HG02973 (cell line): ENCODE data around the gene TKTL1.

Experiments used
- ATAC-seq: cut with Tn5 transposase; IDR thresholded peaks from one replicate; pipeline ENCODE4 v1.9.1; 2021; ENCODE audit warnings: moderate library complexity; ENCODE audit not compliant: unreplicated experiment

TKTL1 gene

DNA sequence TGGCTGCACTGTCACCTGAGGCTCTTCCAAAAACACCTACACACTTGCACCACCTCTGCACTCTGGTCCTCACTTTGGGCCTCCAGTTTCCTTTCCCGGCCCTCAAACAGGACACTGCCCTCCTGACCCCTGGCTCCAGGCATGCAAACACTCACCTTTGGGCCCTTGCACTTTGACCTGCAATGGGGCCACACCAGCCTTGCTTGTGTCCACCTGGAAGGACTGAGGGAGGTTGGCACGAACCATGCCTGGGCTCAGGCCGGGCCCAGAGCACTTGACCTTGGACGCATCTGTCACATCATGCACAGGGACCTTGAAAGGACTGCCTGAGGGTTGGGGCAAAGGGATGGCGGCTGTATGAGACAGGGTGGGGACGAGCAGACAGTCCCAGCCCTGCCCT is 63.2 kb downstream of the TKTL1 start:
- no peak for ATAC-seq

DNA sequence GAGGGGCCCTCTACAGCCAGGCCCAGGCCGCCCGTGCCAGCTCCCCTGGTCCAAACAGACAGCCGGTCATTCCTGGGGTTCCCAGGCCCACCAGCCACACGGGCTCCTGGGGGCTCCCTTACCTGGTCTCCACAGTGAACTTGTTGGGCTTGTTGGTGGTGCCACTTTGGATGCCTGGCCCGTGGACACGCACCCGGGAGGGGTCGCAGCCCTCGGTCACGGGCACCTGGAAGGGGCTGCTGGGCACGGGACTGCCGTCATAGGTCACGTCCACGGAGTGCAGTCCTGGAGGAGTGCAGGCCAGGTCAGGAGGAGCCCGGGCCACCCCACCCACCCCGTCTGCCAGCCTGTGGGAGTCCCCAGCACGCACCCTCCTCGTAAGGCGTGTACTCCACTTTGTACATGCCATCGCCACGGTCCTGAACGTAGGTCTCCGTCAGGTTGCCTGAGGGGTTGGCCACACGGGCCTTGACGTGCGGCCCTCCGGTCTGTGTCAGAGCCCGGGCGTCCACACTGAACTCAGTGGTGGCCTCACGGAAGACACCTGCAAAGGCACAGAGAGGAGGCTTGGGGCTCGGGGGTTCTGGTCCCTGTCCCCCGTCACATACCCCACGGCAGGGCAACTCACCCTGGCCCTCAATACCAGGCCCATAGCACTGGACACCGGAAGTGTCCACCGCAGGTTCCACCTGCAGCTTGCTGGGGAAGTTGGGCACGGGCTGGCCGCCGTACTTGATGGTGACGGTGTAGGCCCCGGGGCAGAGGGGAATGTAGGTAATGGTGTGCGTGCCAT is 64.0 kb downstream of the TKTL1 start:
- ATAC-seq = no peak

DNA sequence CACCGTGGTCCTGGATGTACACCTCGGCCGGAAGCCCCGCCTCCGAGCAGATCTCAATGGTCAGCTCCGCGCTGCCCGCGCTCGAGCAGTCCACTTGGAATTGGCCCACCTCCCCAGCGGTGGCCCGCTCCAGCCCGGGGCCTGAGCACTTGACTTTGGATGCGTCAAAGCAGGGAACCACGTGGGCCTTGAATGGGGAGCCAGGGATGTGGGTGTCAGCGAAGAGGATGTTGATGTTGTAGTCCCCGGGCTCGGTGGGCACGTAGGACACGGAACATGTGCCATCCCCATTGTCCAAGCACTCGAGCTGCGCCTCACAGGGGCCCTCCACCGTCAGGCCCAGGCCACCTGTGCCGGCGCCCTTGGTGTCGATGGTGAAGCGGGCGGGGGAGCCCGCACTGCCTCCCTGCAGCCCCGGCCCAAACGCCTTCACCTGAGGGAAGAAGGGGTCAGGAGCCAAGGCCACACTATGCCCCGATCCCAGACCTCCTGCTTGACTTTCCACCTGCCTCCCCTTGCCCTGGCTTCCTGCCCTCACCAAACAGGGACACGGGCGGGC is 64.6 kb downstream of the TKTL1 start:
- no peak for ATAC-seq

GRCh38 chrX:154362085-154362742 is 66.6 kb downstream of the TKTL1 start:
- ATAC-seq = no peak

GRCh38 chrX:154363706-154364439 is 68.3 kb downstream of the TKTL1 start:
- no peak for ATAC-seq

GRCh38 chrX:154365052-154365600 is 69.5 kb downstream of the TKTL1 start:
- ATAC-seq = no peak

- no peak for ATAC-seq
These were observed 70.5 kb downstream of the TKTL1 start for GRCh38 chrX:154365997-154366665.

- no peak for ATAC-seq
These were observed 71.1 kb downstream of the TKTL1 start for GRCh38 chrX:154366666-154367055.

DNA sequence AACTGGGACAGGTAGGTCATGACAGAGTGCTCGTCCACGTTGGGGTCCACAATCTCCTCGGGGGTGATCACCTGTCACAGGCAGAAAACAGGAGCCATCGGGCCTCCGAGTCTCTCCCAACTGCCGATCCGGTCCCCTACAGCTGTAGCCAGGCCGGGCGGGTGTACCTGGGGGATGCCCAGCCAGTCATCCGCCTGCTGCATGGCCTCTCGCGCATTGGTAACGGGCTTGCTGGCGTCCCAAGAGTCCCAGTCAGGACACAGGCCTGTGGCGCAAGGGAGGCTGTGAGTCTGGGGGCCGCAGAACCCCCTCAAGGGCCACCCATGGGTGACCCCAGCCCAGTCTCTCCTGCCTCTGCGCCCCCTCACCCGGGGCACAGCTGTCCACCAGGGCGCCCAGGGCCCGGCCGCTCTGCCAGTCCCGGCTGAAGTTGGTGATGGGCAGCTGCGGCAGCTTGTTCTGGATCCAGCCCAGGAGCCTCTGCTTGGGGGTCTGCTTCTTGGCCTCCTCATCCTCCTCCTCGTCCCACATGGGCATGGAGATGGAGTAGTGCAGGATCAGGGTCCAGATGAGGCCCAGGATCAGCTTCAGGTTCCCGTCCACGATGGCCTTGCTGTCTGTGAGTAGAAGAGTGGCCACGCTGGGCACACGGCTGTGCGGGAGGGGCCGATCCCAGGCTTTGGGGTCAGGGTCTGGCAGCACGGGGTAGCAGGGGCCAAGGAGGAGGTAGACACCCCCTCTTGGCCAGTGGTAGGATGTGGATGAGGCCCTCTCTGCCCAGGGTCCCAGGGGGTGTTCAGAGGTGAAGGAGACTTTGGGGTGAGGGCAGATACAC is 72.1 kb downstream of the TKTL1 start:
- ATAC-seq = no peak

DNA sequence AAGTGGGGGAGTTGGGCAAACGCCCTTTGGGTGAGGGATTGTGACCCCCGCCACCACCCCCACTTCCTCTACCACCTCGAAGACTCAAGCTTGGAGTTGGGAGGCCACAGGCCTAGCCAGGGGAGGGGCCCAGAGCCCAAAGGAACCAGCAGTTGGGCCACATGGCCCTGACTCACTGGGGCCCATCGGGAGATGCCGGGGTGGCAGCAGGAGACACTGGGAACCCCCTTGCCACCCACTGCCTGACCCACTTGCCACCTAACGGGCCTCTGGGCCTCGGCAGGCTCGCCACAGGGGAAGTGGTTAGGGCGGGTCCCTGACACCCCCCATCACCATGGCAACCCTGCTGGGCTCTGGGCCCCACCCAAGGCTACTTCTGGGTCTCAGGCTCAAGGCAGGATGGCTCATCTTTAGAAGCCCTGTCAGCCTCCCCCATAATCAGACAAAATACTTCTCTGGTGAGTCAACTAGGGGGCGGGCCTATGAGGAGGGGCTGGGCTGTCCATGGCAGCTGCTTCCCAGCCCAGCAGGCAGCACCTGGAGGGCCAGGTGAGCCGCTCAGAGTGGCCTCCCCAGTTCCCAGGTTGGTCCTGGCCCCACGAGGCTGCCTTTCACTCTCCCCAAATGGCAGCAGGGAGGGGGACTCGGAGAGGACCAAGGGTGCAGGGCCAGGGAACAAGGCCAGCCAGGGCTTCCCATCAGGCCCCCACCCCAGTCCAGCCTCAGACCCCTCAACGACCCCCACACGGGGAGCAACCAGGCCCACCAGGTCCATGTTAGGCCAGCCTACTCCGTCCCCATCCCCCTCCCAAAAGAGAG is 73.2 kb downstream of the TKTL1 start:
- no peak for ATAC-seq

DNA sequence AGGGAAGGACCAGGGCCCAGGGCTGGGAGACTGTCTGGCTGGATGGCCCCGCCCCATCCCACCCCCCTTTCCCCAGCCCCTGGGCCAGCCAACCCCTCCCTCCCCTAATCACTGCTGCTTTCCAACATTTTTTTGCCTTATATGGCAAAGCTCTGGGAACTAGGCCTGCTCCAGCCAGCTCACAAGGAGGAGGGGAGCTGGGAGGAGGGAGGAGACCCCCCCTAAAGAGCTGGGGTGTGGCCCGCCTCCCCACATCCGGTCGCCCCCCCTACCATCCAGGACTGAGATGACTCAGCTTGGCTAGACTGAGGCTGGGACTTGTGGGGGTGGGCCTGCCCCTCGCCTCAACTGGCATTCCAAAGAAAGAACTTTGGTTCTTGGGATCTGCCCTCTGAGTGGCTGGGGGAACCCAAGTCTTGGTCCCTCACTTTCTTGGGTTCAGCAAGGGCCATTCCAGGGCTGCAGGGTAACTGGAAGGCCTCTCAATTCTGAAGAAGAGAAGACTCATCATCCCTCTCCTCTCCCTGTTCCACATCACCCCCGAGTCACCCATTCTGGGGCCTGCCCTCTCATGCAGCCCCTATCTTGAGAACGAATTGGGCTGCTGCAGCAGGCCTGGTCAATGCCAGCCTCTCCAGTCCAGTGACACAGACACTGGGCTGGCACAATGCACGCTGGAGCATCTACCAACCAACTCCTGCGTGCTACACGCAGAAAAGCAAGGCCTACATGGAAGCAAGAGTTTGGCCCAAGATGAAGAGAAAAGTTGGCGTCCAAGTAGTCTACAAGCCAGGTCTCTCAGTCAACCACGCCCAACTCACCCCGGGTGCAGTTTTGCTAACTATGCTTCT is 74.1 kb downstream of the TKTL1 start:
- no peak for ATAC-seq

DNA sequence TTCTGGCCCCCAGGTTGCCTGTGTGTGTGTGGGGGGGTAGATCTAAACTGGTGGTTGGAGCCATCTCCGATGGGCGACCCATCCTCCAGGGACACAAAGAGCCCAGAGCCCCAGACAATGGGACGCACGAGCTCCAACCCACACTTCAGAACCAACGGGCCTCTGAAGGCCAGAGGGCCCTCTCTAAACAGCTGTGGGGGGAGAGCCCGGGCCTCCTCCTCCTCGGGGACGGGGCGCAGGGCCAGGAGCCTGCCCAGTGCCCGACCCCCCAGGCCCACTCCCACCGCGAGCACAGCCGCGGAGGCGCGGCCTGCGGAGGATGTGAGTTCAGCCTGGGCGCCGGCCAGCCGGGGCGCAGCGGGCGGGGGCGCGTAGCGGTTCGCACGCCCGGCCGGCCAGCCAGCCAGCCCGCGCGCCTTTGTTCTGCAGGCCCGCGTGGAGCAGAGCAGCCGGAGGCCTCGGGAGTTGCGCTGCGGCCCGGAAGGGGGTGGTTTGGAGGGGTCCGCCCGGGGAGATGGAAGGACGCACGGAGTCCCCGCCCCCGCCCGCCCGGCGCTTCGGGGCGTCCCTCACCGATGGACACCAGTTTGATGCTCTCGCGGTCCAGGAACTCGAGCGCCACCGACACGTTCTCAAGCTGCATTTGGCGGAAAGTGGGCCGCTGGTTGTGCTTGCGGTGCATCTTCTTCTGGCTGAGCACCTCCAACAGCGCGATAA is 74.9 kb downstream of the TKTL1 start:
- no peak for ATAC-seq

- peak; percentile 49 for ATAC-seq
These were observed 75.6 kb downstream of the TKTL1 start for GRCh38 chrX:154371017-154371788.

DNA sequence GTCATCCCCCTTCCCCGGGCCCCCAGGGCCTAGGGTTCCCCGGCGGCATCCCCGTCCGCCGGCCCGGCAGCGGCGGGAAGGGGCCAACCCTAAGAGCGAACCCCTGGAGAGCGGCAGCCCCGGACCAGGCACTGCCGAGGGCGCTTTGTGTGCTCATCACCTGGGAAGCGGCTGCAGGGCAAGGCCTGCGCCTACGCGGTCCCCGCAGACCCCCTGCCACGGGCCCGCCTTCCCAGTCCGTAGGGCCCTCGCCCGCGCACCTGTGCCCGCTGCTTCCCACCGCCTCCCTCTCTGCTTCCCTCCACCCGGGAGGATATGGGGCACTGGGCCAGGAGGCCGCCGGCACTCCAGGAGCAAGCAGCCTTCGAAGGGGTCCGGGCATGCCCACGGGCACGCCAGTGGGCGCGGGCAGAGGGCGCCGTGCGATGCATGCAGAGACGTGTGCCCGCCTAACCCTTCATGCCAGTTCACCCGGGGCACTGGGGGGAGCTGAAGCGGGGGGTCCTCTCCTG is 76.2 kb downstream of the TKTL1 start:
- ATAC-seq = no peak

DNA sequence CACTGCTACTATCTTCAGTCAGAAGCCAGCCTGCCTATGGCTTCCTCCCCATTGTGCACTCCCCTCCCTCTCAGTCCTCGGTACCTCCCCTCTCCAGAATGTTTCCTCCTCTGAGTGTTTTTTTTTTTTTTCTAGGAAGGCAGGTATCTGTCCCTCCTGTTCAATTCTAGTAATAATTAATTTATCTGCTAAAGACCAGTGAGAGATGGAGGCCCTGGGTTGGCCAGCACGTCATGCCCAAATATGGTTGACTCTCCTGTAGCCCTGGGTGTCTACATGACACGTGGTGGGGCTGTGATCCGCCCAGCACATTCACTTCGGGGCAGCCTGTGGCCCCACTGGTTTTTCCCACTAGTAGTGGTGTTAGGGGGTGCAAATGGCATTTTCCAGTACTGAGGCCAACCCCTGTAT is 77.0 kb downstream of the TKTL1 start:
- ATAC-seq = no peak
